Activated CD8-positive, alpha-beta memory T cell treated with anti-CD3 and anti-CD28 coated beads, Interleukin-2, amount 50 U/mL, for 24 hours (primary cell): Measurements from ENCODE around the gene ST6GAL2.

ENCODE experiments used
- DNase-seq: peaks from one replicate; pipeline ENCODE4 v3.0.0-alpha.2; 2020; ENCODE audit errors: extremely low read depth

Gene ST6GAL2

DNA sequence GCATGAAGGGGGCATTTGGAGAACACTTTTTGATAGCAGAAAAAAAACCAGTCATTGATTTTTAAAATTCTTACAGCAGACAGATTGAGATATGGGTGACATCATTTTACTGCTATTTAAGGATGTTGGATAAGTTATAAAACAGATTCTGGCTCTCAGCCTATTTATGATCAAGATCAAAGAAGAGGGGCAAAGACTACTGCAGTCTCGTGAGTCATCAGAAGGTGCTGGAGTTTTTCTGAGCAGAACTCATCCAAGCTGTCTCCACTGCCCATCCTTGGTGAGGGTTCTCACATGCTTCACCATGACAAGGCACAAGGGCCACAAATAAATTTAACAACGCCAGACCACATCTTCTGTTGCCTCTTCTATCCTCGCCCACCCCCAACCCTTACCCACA, 58.8 kb downstream of the ST6GAL2 start:
- no peak for DNase-seq

DNA sequence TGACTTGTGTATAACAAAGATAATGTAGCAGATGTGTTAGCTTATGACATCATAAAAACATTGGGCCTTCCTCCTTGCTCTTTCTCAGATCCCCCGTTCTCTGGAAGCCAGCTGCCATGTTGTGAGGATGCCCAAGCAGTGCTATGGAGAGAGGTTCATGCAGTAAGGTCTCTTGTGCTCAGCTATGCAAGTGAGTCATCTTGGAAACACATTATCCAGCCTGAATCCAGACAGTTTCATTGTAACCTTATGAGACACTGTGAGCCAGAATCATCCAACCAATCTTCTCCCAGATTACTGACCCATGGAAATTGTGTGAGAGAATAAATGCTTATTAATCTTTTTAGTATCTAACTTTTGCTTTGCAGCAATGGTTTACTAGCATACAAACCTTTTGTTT, 60.8 kb downstream of the ST6GAL2 start:
- DNase-seq, result no peak

DNA sequence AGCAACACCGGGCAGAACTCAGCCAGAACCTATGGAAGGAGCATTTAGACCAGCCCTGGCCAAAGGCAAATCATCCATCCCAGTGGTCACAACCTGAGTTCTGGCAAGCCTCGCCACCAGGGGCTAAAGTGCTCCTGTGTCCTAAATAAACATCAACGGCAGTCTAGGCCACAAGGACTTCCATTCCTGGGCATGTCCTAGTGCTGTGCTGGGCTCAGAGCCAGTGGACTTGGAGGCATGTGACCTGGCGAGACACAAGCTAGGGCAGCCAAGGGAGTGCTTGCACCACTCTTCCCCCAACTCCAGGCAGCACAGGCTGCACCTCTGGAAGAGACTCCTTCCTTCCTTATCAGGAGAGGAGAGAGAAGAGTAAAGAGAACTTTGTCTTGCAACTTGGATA, 69.0 kb downstream of the ST6GAL2 start:
- DNase-seq, result no peak

DNA sequence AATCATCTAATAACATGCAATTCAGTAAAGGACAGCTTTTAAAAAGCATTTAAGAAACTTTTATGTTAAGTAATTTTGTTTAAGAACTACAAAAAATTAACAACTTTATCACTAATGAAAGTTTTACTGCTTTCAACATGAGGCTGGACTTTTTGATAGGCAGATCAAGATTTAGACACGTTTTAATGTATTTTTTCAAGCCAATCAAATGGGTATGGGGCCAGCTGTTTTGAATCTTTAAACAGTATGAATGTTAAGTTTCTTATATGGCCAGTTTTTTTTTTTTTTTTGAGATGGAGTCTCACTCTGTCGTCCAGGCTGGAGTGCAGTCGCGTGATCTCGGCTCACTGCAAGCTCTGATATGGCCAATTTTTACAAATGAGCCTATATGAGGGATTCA, 73.1 kb downstream of the ST6GAL2 start:
- no peak for DNase-seq

DNA sequence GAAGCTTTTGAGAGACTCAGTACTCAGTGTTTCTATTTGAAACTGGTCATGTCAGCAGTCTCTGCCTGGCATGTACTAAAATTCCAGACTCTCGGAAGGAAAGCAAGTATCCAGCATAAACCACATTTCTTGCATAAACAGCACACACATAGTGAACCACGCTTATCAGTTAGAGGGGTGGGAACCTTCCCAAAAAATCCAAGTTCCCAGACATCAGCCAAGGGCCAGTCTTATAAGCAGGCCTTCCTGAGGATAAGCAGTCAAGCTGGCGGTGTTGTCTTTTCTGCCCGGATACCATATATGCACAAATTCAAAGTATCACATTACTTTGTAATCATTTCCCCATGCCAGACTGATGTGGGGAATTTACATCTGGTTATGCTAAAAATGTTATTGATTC, 73.6 kb downstream of the ST6GAL2 start:
- DNase-seq, result no peak

DNA sequence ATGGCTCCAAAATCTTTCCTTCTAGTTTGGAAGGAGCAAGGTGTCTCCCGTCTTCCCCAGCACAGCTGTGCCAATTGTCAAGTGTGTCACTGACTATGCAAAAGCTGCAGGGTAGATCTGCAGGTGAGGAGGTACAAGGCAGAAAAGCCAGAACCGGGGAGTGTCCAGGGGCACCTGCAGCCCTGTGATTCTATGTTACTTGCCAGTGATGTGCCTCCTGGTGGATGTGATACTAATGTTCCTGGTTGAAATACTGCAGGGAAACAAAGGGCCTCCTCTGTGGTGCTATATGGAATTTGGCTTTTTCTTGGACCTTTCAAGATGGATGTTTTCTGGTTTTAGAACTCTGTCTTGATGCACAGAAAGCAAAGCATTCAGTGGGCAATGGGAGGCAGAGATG, 80.3 kb downstream of the ST6GAL2 start:
- no peak for DNase-seq

DNA sequence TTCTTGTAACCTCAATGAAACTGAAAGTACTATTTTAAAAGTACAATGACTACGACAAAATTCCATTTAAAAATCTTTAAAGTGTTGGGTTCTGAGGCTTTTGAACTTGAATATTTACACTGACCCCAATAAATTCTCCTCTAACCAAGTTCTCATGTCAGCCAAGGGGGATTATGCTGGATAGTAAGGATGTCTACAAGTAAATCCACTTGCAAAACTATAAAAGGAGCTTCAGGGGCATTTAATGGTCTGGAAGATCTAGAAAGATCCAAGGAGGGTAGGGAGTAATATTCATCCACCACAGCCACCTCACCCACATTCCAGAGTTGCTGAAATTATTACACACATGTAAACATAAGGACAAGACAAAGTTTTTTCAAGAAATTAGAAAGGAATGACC, 81.8 kb downstream of the ST6GAL2 start:
- DNase-seq, result no peak

DNA sequence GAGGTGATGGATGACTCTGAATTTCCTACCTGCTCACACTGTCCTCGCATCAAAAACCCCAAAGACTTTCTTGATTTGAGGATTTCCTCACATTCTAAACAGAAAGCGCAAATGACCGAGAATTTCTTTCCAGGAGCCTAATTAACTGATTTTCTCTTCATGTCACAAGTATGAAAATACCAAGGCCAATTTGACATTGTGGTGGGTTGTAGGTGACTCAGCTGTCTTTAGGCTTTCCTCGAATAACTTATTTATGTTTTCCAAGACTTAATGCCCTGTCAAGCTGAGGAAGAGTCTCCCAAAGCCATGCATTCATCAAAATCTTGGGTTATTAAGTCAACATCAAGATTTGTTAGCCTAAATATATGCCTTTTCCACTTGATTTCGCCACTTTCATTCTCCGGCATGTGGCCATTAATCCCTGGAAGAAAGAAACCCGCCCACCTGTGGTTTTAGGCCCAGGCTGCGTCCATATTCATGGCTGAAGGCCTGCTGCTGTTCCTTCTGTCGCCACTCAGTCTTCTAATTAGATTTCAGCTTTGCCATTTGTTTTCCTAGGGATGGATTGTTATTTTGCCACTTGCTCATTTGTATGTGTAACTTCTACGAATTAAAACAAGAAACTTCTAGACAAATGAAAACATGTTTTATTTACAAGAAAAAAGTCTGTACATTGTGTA, 84.9 kb downstream of the ST6GAL2 start:
- DNase-seq, result no peak

DNA sequence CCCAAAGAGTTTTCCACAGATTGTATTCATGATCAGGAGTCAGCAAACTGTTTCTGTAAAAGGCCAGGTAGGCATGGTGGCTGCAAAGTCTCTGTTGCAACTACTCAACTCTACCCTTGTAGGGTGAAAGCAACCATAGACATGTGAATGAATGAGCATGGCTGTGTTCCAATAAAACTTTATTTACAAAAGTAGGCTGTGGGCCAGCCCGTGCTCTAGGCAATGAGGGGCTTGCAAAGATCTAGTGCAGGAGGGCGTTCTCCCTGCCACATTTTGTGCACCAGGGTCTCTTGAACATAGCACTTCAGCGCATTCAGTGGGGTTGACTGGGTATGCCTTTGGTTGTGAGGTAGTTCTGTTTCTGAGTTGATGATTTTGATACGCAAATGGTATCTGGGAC, 85.8 kb downstream of the ST6GAL2 start:
- DNase-seq, result no peak

DNA sequence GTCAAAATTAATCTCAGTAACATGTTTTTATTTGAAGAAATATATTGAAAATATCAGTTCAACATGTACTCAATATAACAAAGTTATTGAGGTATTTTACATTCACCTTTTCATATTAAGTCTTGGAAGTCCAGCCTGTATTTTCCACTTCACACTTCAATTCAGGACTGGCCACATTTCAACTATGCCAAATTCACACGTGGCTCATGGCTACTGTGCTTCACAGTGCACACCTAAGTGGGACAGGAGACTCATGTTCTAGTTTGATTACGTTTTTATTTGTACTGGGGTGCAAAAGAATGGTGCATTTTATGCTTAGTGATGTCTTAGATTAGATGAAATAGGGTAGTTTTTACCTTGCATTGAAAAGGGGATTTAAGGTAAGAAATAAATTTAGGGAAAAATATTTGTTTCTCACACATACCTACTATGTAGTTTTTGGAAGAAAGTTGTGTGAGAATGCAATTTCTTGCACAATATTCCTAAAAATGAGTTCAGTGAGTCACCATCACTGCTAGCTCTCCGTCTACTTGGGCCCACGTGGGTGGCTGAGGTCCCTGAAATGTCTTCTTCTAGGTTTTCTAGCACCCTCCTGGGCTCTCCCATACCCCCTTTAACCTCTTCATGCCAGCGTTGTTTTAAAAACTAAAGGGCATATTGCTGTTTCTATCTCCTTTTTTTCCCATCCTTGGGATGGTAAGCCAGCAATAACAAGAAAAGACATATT, 87.0 kb downstream of the ST6GAL2 start:
- DNase-seq, result no peak

DNA sequence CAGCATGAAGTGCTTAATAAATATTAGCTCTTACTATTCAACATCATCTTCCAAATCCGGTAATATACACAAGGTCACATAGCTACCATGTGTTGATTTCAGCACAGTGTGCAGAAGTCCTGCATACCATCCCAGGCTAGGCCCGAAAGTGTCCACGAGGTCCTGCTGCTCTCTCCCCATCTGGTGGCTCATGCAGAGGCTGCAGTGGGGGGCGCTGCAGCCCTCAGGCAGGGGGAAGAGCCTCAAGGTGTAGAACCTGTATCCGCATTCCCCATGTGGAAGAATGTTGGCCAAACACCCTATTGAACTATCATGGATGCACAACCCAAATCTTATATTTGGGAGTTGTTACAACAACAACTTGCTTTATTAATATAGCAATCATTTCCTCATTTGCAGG, 88.5 kb downstream of the ST6GAL2 start:
- DNase-seq, result no peak

DNA sequence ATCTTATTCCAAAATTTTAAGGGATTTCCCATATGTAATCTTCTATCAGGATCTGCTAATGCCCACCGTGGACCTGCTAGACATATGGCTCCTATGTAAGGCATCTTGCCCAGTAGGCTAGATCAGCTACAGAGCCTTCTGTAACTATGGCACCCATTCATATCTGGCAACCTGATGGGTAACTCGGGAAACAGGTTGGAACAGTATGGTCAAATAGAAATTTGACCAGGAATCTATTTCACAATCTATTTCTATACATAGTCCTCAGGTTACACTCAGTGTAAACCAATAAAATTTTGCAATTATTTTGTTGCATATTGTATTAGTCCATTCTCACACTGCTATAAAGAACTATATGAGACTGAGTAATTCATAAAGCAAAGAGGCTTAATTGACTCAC, 93.3 kb downstream of the ST6GAL2 start:
- no peak for DNase-seq

DNA sequence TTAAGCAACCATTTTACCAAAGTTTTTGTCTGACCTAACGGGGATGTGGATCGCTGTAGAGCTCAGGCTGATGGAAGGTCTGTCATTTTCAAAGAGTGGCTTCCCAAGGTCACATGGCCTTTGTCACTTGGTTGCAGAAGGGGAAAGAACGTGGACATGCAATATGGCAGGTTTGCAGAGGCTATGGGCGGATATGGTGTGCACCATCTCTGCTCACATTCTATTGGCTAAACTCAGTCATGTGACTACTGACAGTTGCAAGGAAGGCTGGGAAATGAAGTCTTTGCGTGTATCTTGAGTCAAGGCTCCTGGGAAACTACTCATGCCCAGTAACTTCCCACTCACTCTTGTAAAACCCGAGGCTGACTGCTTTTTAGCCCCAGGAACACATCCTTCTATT, 96.8 kb downstream of the ST6GAL2 start:
- no peak for DNase-seq

DNA sequence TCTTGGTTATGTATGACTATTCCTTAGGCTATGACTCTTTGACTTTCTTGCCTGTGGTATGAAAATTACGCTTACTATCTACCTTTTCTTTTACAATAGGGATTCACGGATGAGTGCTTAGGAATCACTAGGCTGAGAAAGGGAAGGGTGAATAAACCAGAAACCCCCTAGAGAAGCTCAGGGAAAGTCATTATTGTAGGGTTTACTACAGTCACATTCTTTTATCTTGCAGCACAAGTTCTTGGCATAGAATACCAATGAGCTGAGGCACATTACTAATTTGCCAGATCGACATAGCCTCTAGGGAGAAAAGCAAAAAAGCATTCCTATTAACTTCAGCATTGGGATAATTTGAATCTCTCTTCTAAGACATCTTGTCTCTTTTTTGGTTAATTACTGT, 103.3 kb downstream of the ST6GAL2 start:
- DNase-seq, result no peak

DNA sequence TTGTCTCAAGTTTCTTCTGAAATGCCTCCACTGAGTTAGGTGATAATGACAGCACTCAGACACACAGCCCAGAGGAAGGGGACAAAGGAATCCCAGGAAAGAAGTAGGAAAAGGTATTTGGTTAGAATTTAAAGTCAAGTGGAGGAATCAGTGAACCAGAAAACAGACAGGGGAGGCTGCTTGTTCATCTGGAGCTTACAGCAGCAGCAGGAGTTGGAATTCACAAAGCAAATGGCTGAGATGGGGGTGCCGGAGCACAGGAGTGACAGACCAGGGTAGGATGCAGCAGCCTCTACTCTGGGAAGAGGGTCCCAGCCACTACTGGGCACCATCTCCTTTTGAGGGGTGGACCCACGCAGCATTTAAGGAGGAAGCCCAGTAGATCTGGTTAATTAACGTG, 104.8 kb downstream of the ST6GAL2 start:
- no peak for DNase-seq

DNA sequence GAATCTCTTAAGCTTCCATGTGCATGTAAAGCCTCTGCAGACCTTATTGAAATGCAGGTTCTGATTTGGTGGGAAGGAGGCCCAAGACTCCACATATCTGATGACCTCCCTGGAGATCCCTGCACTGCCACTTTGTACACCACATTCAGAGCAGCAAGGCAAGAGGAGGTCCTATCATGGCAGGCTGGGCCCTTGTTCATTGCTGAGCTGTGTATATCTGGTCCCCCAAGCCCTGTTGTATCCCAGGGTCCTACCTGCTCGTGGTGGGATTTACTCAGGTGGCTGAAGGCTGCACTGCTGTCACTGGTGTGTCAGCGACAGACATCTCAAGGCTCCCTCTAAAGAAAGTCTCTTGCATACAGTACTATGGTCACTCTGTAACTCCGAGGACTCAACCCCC, 114.2 kb downstream of the ST6GAL2 start:
- DNase-seq, result no peak

DNA sequence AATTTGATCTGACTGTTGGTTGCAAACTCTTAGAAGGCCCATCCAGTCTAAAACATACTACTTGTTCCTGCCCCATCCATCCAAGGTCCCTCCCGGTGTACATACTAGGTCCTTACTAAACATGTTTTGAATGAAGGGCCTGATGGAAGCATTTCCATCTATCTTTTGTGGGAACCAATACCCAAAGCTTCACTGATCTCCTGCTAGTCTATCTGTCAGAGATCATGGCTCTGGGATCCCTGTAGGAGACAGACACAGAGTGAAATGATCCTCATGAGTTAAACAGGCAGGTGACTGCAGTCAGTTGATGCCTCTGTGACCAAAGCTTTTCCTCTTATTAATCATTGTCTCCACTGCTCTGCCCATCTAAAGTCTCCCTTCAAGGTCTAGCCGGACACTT, 115.0 kb downstream of the ST6GAL2 start:
- no peak for DNase-seq

DNA sequence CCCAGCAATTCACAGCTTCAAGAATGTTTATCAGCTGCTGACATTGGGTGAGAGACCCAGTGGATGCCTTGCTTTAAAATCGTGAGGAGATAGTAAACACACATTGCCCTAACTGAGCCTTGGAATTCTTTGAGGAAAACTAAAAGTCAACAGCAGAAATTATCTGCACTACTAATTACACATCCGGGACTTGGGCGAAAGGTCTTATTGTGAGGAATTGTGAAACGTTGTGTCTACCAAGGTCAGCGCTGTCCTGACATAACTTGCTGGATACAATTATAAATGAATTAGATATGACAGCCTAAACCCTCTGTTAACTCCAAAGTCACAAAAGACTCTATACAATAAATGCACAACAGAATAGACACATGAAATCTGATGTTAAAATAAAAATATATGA, 121.4 kb downstream of the ST6GAL2 start:
- DNase-seq, result no peak

DNA sequence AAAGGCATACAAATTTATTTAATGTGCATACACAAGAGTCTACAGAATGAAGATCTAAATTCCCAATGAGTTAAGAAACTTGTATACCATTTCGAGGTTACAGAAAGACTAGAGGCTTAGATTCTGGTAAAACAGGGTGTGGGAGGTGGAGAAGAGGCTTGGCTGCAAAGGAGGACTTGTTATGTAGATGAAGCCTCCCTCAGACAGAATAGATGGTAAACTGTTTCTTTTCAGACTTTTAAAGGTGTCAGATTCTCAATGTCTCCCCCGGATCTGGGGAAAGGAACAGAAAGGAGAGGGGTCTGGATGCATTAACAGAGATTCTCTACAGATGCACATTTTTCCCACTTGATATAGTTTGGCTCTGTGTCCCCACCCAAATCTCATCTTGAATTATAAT, 126.0 kb downstream of the ST6GAL2 start:
- no peak for DNase-seq

DNA sequence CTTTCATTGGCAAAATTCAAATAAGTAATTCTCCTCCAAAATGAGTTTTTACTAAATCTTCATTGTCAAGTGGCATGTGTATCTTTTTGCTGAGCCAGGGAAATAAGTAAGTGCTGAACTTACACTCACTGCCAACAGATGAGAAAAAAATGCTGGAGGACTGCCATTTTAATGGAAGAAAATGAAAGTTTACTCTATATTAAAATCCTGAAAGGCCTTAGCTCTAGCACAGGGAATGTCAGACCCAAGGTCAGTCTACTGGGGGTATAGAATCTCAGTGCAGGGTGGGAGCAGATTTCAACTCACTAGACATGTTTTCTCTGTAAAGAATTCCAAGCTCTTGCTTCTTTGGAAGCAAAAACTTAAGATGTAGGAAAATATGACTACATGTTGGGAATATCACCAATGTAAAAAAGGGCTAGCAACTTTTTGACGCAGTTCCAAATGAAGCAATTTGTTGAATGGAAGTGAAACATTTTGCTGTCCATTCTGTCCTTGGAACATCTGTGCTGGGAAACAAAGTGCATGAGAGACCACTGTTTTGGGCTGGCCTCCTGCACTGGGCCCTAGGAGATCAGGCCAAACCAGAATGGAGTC, 127.0 kb downstream of the ST6GAL2 start:
- no peak for DNase-seq
